ENCODE data around the gene ANKRD63.

- TF ChIP-seq, protein P1, sequence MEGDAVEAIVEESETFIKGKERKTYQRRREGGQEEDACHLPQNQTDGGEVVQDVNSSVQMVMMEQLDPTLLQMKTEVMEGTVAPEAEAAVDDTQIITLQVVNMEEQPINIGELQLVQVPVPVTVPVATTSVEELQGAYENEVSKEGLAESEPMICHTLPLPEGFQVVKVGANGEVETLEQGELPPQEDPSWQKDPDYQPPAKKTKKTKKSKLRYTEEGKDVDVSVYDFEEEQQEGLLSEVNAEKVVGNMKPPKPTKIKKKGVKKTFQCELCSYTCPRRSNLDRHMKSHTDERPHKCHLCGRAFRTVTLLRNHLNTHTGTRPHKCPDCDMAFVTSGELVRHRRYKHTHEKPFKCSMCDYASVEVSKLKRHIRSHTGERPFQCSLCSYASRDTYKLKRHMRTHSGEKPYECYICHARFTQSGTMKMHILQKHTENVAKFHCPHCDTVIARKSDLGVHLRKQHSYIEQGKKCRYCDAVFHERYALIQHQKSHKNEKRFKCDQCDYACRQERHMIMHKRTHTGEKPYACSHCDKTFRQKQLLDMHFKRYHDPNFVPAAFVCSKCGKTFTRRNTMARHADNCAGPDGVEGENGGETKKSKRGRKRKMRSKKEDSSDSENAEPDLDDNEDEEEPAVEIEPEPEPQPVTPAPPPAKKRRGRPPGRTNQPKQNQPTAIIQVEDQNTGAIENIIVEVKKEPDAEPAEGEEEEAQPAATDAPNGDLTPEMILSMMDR (conservative IDR thresholded peaks at IDR 0.05; ENCODE audit: low read depth, low read length) = no peak
- TF ChIP-seq EZH2 (IDR thresholded peaks at IDR 0.05; ENCODE audit: low read length, unreplicated experiment) = no peak
Measured at GRCh38 chr15:40242601-40243000, 40.3 kb downstream of the ANKRD63 start.
